SK-N-SH treated with all-trans-retinoic acid at 6 μM for 48 hours (cell line): ENCODE measurements around the gene C1orf159.
A peak's percentile ranks its signal among the peaks of the same experiment; 100 is the strongest.

Experiments used
- ATAC-seq: fragments of 200-7000 bp; cut with Tn5 transposase; 3 replicates; pipeline ENCODE4 v1.9.1; 2020; ENCODE audit warnings: mild to moderate bottlenecking, moderate library complexity
- ARNTL ChIP-seq: fragments of 450-650 bp; formaldehyde crosslinking; IDR thresholded peaks from 2 replicates; pipeline ENCODE4 v1.5.0; 2020; ENCODE audit warnings: low read depth, mild to moderate bottlenecking, moderate library complexity, borderline replicate concordance
- BACH2 ChIP-seq: fragments of 250-450 bp; sonication (Bioruptor Pico); IDR thresholded peaks from 2 replicates; pipeline ENCODE4 v1.9.0; 2021; ENCODE audit warnings: mild to moderate bottlenecking, borderline replicate concordance
- CREB5 ChIP-seq: fragments of 250-450 bp; sonication (Bioruptor Pico); IDR thresholded peaks from 2 replicates; pipeline ENCODE4 v1.5.1; 2020; ENCODE audit warnings: low read depth, mild to moderate bottlenecking, moderate library complexity
- CSDC2 ChIP-seq: fragments of 250-450 bp; sonication (Bioruptor Pico); IDR thresholded peaks from 2 replicates; pipeline ENCODE4 v1.5.0; 2020; ENCODE audit warnings: mild to moderate bottlenecking, moderate library complexity
- ESRRG ChIP-seq: fragments of 250-450 bp; sonication (Bioruptor Pico); IDR thresholded peaks from 2 replicates; pipeline ENCODE4 v1.6.1; 2021; ENCODE audit warnings: mild to moderate bottlenecking
- GLIS3 ChIP-seq: fragments of 250-450 bp; sonication (Bioruptor Pico); IDR thresholded peaks from 2 replicates; pipeline ENCODE4 v1.5.0; 2020; ENCODE audit warnings: mild to moderate bottlenecking, moderate library complexity
- ISL1 ChIP-seq: fragments of 250-450 bp; sonication (Bioruptor Pico); IDR thresholded peaks from 2 replicates; pipeline ENCODE4 v2.1.2; 2022; ENCODE audit warnings: mild to moderate bottlenecking, moderate library complexity
- OSR1 ChIP-seq: fragments of 250-450 bp; sonication (Bioruptor Pico); IDR thresholded peaks from 2 replicates; pipeline ENCODE4 v1.8.0; 2022; ENCODE audit warnings: moderate library complexity, mild to moderate bottlenecking, inconsistent platforms
- PATZ1 ChIP-seq: fragments of 250-450 bp; sonication (Bioruptor Pico); IDR thresholded peaks from 2 replicates; pipeline ENCODE4 v1.8.0; 2020; ENCODE audit warnings: mild to moderate bottlenecking, moderate library complexity, borderline replicate concordance
- PPARA ChIP-seq: fragments of 250-450 bp; sonication (Bioruptor Pico); IDR thresholded peaks from 2 replicates; pipeline ENCODE4 v1.5.0; 2020; ENCODE audit warnings: mild to moderate bottlenecking, borderline replicate concordance
- TCF4 ChIP-seq: fragments of 250-450 bp; sonication (Bioruptor Pico); IDR thresholded peaks from 2 replicates; pipeline ENCODE4 v1.8.0; 2021; ENCODE audit warnings: mild to moderate bottlenecking, moderate library complexity, borderline replicate concordance
- TOX ChIP-seq: fragments of 250-450 bp; sonication (Bioruptor Pico); IDR thresholded peaks from 2 replicates; pipeline ENCODE4 v1.8.0; 2021; ENCODE audit warnings: mild to moderate bottlenecking, moderate library complexity, borderline replicate concordance
- ZFP3 ChIP-seq: fragments of 250-450 bp; sonication (Bioruptor Pico); IDR thresholded peaks from 2 replicates; pipeline ENCODE4 v1.5.0; 2020; ENCODE audit warnings: mild to moderate bottlenecking, moderate library complexity
- ZFP30 ChIP-seq: fragments of 450-650 bp; formaldehyde crosslinking; IDR thresholded peaks from 2 replicates; pipeline ENCODE4 v1.5.0; 2022; ENCODE audit warnings: mild to moderate bottlenecking, moderate library complexity
- ZNF565 ChIP-seq: fragments of 450-650 bp; formaldehyde crosslinking; conservative IDR thresholded peaks from 2 replicates; pipeline ENCODE4 v1.5.0; 2020; ENCODE audit warnings: low read depth, mild to moderate bottlenecking, moderate library complexity
- ZNF70 ChIP-seq: fragments of 450-650 bp; formaldehyde crosslinking; IDR thresholded peaks from 2 replicates; pipeline ENCODE4 v1.5.0; 2020; ENCODE audit warnings: mild to moderate bottlenecking, moderate library complexity
- ZNF8 ChIP-seq: fragments of 450-650 bp; formaldehyde crosslinking; IDR thresholded peaks from 2 replicates; pipeline ENCODE4 v1.5.0; 2020; ENCODE audit warnings: mild to moderate bottlenecking, moderate library complexity
- TF ChIP-seq, protein P1 (sequence below): fragments of 250-450 bp; sonication (Bioruptor Pico); IDR thresholded peaks from 2 replicates; pipeline ENCODE4 v1.8.0; 2021; ENCODE audit warnings: low read depth, mild to moderate bottlenecking, moderate library complexity, borderline replicate concordance
- TF ChIP-seq, protein P2 (sequence below): fragments of 250-450 bp; sonication (Bioruptor Pico); IDR thresholded peaks from 2 replicates; pipeline ENCODE4 v1.5.0; 2020; ENCODE audit warnings: mild to moderate bottlenecking, moderate library complexity
- TF ChIP-seq, protein P3 (sequence below): fragments of 250-450 bp; sonication (Bioruptor Pico); IDR thresholded peaks from 2 replicates; pipeline ENCODE4 v1.5.1; 2021; ENCODE audit warnings: mild to moderate bottlenecking, moderate library complexity

C1orf159 gene

DNA sequence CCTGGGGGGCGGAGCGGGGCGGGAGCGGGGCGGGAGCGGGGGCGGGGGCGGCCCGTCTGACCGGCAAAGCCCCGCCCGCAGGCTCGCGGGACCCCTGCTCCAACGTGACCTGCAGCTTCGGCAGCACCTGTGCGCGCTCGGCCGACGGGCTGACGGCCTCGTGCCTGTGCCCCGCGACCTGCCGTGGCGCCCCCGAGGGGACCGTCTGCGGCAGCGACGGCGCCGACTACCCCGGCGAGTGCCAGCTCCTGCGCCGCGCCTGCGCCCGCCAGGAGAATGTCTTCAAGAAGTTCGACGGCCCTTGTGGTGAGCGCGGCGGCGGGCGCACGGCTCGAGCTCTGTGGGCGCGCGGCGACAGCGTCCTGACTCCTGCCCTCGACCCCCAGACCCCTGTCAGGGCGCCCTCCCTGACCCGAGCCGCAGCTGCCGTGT, 74.8 kb downstream of the C1orf159 start:
- no peak for TF ChIP-seq ZNF8 (CRISPR knock-in tag)
- TF ChIP-seq CSDC2 (CRISPR knock-in tag): no peak
- TF ChIP-seq CREB5 (CRISPR knock-in tag): no peak
- TF ChIP-seq ZNF565 (CRISPR knock-in tag): no peak
- TF ChIP-seq OSR1 (CRISPR knock-in tag): no peak
- TF ChIP-seq ISL1 (CRISPR knock-in tag): no peak
- TF ChIP-seq ZNF70 (CRISPR knock-in tag): no peak
- no peak for TF ChIP-seq ZFP3
- TF ChIP-seq, protein P1, sequence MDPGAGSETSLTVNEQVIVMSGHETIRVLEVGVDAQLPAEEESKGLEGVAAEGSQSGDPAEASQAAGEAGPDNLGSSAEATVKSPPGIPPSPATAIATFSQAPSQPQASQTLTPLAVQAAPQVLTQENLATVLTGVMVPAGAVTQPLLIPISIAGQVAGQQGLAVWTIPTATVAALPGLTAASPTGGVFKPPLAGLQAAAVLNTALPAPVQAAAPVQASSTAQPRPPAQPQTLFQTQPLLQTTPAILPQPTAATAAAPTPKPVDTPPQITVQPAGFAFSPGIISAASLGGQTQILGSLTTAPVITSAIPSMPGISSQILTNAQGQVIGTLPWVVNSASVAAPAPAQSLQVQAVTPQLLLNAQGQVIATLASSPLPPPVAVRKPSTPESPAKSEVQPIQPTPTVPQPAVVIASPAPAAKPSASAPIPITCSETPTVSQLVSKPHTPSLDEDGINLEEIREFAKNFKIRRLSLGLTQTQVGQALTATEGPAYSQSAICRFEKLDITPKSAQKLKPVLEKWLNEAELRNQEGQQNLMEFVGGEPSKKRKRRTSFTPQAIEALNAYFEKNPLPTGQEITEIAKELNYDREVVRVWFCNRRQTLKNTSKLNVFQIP (CRISPR knock-in tag): no peak
- no peak for TF ChIP-seq GLIS3 (CRISPR knock-in tag)
- ATAC-seq: no peak

DNA sequence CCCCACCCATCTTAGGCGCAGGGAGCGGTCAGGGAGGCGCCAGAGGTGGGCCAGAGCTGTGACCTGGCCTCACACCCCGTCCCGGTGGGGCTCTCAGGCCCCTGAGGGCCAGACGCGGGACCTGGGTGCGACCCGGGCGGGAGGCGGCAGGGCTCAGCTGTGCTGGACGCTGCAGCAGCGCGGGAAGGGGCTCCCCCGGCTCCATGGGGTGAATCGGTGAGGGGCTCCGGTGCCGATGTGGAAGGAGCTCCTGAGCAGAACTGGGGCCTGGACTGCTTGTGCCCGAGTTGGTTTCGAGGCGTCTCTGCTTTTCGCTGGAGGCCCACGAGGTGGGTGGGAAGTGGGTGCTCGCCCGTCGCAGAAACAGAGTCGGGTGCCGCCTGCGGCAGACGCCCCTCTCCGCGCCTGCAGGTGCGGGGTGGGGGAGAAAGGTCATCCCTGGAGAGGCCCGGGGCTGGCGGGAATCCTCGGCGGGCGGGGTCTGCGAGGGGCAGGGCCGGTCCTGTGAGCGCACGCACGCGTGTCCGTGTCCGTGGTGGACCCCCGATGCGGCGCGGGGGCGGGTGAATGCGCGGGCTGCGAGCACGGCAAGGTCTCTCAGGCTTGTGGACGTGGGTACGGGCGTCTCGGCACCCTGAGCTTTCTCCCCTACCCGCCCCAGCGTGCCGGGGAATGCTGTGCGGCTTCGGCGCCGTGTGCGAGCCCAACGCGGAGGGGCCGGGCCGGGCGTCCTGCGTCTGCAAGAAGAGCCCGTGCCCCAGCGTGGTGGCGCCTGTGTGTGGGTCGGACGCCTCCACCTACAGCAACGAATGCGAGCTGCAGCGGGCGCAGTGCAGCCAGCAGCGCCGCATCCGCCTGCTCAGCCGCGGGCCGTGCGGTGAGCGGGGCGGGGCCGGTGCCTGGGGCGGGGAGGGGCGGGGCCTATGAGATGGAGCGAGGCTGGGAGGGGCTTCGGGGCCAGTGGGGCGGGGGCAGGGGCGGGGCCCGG, 75.6 kb downstream of the C1orf159 start:
- no peak for TF ChIP-seq PPARA (CRISPR knock-in tag)
- TF ChIP-seq TCF4 (CRISPR knock-in tag): no peak
- no peak for TF ChIP-seq PATZ1 (CRISPR knock-in tag)
- TF ChIP-seq ZFP30 (CRISPR knock-in tag): no peak
- TF ChIP-seq ZNF8 (CRISPR knock-in tag): no peak
- TF ChIP-seq ESRRG: no peak
- TF ChIP-seq BACH2 (CRISPR knock-in tag): no peak
- TF ChIP-seq TOX (CRISPR knock-in tag): no peak
- no peak for TF ChIP-seq ISL1 (CRISPR knock-in tag)
- no peak for TF ChIP-seq OSR1 (CRISPR knock-in tag)
- TF ChIP-seq ARNTL (CRISPR knock-in tag): no peak
- peak; percentile 91 for ATAC-seq

DNA sequence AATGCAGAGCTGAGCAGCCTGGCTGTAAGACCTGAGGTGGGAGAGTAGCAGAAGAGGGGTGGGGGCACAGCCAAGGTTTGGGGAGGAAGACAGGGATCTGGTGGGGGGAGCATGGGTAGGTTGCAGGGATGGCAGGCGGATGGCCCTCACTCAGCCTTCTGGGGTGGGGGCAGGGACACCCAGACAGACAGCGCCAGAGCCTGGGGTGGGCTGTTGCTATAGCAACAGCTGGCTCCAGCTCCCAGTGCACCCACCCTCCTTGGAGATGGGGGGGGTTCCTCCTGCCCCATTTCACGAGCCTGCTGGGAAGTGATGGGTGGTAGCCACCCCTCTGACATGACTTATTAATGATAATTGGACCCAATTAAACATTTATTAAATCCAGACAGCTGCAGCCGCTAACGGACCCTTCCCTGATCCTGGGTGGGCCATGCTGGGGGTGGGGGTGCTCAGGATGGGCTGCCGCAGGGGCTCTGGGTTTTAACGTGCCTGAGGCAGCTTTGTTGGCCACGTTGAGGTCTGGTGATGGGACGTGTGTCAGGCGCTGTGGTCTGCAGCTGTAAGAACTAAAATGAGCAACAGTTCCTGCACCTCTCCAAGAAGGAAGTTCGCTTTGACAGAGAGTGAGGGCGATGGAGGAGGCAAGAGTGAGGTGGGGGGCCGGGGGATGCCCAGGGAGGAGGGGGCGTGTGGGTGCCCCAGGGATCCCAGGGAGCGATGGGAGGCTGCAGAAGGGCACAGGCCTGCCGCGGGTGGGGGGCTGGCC, 76.6 kb downstream of the C1orf159 start:
- TF ChIP-seq ARNTL (CRISPR knock-in tag) (no peak), ZNF70 (CRISPR knock-in tag) (no peak), BACH2 (CRISPR knock-in tag) (no peak), ZNF8 (CRISPR knock-in tag) (no peak), PATZ1 (CRISPR knock-in tag) (no peak), TCF4 (CRISPR knock-in tag) (no peak), ZFP3 (no peak), ZFP30 (CRISPR knock-in tag) (no peak), ISL1 (CRISPR knock-in tag) (no peak), ESRRG (no peak)
- TF ChIP-seq, protein P2, sequence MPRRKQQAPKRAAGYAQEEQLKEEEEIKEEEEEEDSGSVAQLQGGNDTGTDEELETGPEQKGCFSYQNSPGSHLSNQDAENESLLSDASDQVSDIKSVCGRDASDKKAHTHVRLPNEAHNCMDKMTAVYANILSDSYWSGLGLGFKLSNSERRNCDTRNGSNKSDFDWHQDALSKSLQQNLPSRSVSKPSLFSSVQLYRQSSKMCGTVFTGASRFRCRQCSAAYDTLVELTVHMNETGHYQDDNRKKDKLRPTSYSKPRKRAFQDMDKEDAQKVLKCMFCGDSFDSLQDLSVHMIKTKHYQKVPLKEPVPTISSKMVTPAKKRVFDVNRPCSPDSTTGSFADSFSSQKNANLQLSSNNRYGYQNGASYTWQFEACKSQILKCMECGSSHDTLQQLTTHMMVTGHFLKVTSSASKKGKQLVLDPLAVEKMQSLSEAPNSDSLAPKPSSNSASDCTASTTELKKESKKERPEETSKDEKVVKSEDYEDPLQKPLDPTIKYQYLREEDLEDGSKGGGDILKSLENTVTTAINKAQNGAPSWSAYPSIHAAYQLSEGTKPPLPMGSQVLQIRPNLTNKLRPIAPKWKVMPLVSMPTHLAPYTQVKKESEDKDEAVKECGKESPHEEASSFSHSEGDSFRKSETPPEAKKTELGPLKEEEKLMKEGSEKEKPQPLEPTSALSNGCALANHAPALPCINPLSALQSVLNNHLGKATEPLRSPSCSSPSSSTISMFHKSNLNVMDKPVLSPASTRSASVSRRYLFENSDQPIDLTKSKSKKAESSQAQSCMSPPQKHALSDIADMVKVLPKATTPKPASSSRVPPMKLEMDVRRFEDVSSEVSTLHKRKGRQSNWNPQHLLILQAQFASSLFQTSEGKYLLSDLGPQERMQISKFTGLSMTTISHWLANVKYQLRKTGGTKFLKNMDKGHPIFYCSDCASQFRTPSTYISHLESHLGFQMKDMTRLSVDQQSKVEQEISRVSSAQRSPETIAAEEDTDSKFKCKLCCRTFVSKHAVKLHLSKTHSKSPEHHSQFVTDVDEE (CRISPR knock-in tag): no peak
- TF ChIP-seq, protein P1 (CRISPR knock-in tag): no peak
- TF ChIP-seq, protein P3, sequence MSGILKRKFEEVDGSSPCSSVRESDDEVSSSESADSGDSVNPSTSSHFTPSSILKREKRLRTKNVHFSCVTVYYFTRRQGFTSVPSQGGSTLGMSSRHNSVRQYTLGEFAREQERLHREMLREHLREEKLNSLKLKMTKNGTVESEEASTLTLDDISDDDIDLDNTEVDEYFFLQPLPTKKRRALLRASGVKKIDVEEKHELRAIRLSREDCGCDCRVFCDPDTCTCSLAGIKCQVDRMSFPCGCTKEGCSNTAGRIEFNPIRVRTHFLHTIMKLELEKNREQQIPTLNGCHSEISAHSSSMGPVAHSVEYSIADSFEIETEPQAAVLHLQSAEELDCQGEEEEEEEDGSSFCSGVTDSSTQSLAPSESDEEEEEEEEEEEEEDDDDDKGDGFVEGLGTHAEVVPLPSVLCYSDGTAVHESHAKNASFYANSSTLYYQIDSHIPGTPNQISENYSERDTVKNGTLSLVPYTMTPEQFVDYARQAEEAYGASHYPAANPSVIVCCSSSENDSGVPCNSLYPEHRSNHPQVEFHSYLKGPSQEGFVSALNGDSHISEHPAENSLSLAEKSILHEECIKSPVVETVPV (CRISPR knock-in tag): no peak
- ATAC-seq: no peak
